HEK293 (cell line): ENCODE data around the gene ZNF462.

Experiments
- CTCF ChIA-PET: fragments of 350-600 bp; formaldehyde crosslinking; extraction: SDS; loops from one replicate; lab custom pipeline; 2021; ENCODE audit warnings: antibody characterized with exemption; lab: Yijun Ruan, JAX
- POLR2A ChIA-PET: fragments of 300-600 bp; formaldehyde crosslinking; extraction: SDS; loops from one replicate; lab custom pipeline; 2020; ENCODE audit warnings: antibody characterized with exemption, inconsistent platforms; lab: Yijun Ruan, JAX
- H3K27ac ChIP-seq: fragments of 200-500 bp; sonication (Bioruptor generic); 2 replicates; pipeline ENCODE4 v1.5.1; 2014; ENCODE audit warnings: low read depth, low read length, control low read depth, inconsistent platforms; ENCODE audit errors: extremely low read depth
- H3K36me3 ChIP-seq, 2 experiments: fragments of 200-500 bp in 1 of 2; sonication (Bioruptor generic) in 1 of 2; 1 replicate in 1 of 2; 2 replicates in 1 of 2; pipeline ENCODE4 v1.5.1; 2014 to 2017; ENCODE audit warnings: inconsistent platforms in 2 of 2, low read length in 2 of 2; ENCODE audit not compliant: control insufficient read depth in 2 of 2, insufficient read depth in 1 of 2
- H3K4me1 ChIP-seq: fragments of 200-500 bp; sonication (Bioruptor generic); 2 replicates; pipeline ENCODE4 v1.5.1; 2014; ENCODE audit warnings: mild to moderate bottlenecking, low read length, inconsistent platforms; ENCODE audit not compliant: control insufficient read depth, insufficient read depth
- H3K4me3 ChIP-seq: 2 replicates; pipeline ENCODE4 v1.5.1; 2011; ENCODE audit warnings: low read depth, mild to moderate bottlenecking, control low read depth, low read length, moderate library complexity
- H3K9me3 ChIP-seq: fragments of 200-500 bp; sonication (Bioruptor generic); 2 replicates; pipeline ENCODE4 v1.5.1; 2014; ENCODE audit warnings: low read depth, low read length, inconsistent platforms; ENCODE audit not compliant: control insufficient read depth, insufficient read depth
- GLIS1 ChIP-seq: fragments of 450-650 bp; formaldehyde crosslinking; IDR thresholded peaks from 2 replicates; pipeline ENCODE4 v1.5.1; 2016; ENCODE audit warnings: missing biosample characterization, missing genetic modification characterization
- MEIS1 ChIP-seq: sonication (generic); formaldehyde crosslinking; IDR thresholded peaks from 2 replicates; pipeline ENCODE4 v1.8.1; 2022; ENCODE audit warnings: missing genetic modification reagents, mild to moderate bottlenecking, borderline replicate concordance
- ZBTB1 ChIP-seq: fragments of 450-650 bp; formaldehyde crosslinking; IDR thresholded peaks from 2 replicates; pipeline ENCODE4 v1.5.1; 2016; ENCODE audit warnings: missing biosample characterization, missing genetic modification characterization
- ZBTB11 ChIP-seq: fragments of 450-650 bp; formaldehyde crosslinking; conservative IDR thresholded peaks from 2 replicates; pipeline ENCODE4 v1.5.1; 2016; ENCODE audit warnings: low read depth, missing biosample characterization, missing genetic modification characterization
- ZFP69B ChIP-seq: fragments of 450-650 bp; formaldehyde crosslinking; IDR thresholded peaks from 2 replicates; pipeline ENCODE4 v1.5.1; 2016; ENCODE audit warnings: missing biosample characterization, missing genetic modification characterization
- ZIC2 ChIP-seq: fragments of 450-650 bp; formaldehyde crosslinking; IDR thresholded peaks from 2 replicates; pipeline ENCODE4 v1.5.1; 2016; ENCODE audit warnings: missing biosample characterization, missing genetic modification characterization
- ZNF114 ChIP-seq: fragments of 450-650 bp; formaldehyde crosslinking; IDR thresholded peaks from 2 replicates; pipeline ENCODE4 v1.5.0; 2017; ENCODE audit warnings: missing biosample characterization, missing genetic modification characterization
- ZNF16 ChIP-seq: fragments of 450-650 bp; formaldehyde crosslinking; IDR thresholded peaks from 2 replicates; pipeline ENCODE4 v1.5.1; 2016; ENCODE audit warnings: low read depth, missing biosample characterization, missing genetic modification characterization
- ZNF184 ChIP-seq: fragments of 450-650 bp; IDR thresholded peaks from 2 replicates; pipeline ENCODE4 v1.5.1; 2018; ENCODE audit warnings: missing biosample characterization, mild to moderate bottlenecking, missing genetic modification characterization
- ZNF221 ChIP-seq: fragments of 450-650 bp; formaldehyde crosslinking; IDR thresholded peaks from 2 replicates; pipeline ENCODE4 v1.5.1; 2017; ENCODE audit warnings: missing biosample characterization, missing genetic modification characterization, borderline replicate concordance
- ZNF24 ChIP-seq: fragments of 450-650 bp; formaldehyde crosslinking; IDR thresholded peaks from 2 replicates; pipeline ENCODE4 v1.5.1; 2016; ENCODE audit warnings: missing biosample characterization, missing genetic modification characterization
- ZNF521 ChIP-seq: fragments of 450-650 bp; formaldehyde crosslinking; IDR thresholded peaks from 2 replicates; pipeline ENCODE4 v1.5.1; 2017; ENCODE audit warnings: missing biosample characterization, mild to moderate bottlenecking, missing genetic modification characterization
- ZNF701 ChIP-seq: fragments of 450-650 bp; formaldehyde crosslinking; IDR thresholded peaks from 2 replicates; pipeline ENCODE4 v1.5.1; 2016; ENCODE audit warnings: missing biosample characterization, missing genetic modification characterization
- ZNF776 ChIP-seq: fragments of 450-650 bp; formaldehyde crosslinking; IDR thresholded peaks from 2 replicates; pipeline ENCODE4 v1.5.0; 2017; ENCODE audit warnings: missing biosample characterization, missing genetic modification characterization, borderline replicate concordance
- ZSCAN18 ChIP-seq: fragments of 450-650 bp; formaldehyde crosslinking; IDR thresholded peaks from 2 replicates; pipeline ENCODE4 v1.5.1; 2016; ENCODE audit warnings: missing biosample characterization, missing genetic modification characterization
- ZSCAN23 ChIP-seq: fragments of 450-650 bp; formaldehyde crosslinking; IDR thresholded peaks from 2 replicates; pipeline ENCODE4 v1.5.1; 2016; ENCODE audit warnings: missing biosample characterization, missing genetic modification characterization
- TF ChIP-seq, protein P1 (sequence below): fragments of 450-650 bp; formaldehyde crosslinking; IDR thresholded peaks from 2 replicates; pipeline ENCODE4; 2016; ENCODE audit warnings: missing biosample characterization, missing genetic modification characterization
- TF ChIP-seq, protein P2 (sequence below): fragments of 450-650 bp; formaldehyde crosslinking; conservative IDR thresholded peaks from 2 replicates; pipeline ENCODE4 v1.5.1; 2016; ENCODE audit warnings: low read depth, missing biosample characterization, missing genetic modification characterization
- TF ChIP-seq, protein P3 (sequence below): fragments of 450-650 bp; formaldehyde crosslinking; IDR thresholded peaks from 2 replicates; pipeline ENCODE4 v1.5.1; 2016; ENCODE audit warnings: missing biosample characterization, missing genetic modification characterization, low read depth
- TF ChIP-seq, protein P4 (sequence below): fragments of 450-650 bp; formaldehyde crosslinking; IDR thresholded peaks from 2 replicates; pipeline ENCODE4 v1.5.1; 2016; ENCODE audit warnings: missing biosample characterization, missing genetic modification characterization

The ZNF462 gene

DNA sequence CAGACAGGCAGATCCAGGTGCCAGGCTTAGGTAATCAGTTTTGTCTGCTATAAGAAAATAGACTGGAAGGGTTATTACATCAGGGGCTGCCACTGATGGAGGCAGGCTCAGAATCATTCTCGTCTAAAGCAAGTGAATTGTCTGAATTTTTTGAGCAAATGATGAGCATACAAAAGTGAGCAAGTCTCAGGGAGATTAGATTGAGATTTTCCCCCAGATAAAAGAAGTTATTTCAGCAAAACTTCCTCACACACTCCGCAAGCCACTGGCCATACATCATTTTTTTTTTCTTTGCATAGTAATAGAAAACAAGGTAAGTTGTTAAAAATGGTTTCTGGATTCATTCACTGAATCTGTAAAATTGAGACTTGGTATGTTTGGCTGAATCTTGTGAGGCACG lies 52.9 kb downstream of the ZNF462 start:
- 0 out of 2 replicates have a peak, but pooled peaks cover 2% of the 10 kb centered on the region for H3K4me1 ChIP-seq

More for the DNA sequence above, 52.9 kb downstream of the ZNF462 start:
- Histone ChIP-seq H3K4me3 (no peak overlapping the region), H3K36me3 (no peaks in the 10 kb centered on the region), H3K9me3 (no peaks in the 10 kb centered on the region), H3K27ac (no peak overlapping the region)
- ChIA-PET CTCF (interaction anchor here (0.8 kb wide), 1 partner anchor 38 kb away, joined by 5 read pairs; no protein-coding TSS in a partner anchor), POLR2A (interaction anchor here (1.3 to 1.5 kb wide), 2 partner anchors 23 to 52 kb away, joined by 5 to 8 read pairs; no protein-coding TSS in a partner anchor)
- TF ChIP-seq, protein P1, sequence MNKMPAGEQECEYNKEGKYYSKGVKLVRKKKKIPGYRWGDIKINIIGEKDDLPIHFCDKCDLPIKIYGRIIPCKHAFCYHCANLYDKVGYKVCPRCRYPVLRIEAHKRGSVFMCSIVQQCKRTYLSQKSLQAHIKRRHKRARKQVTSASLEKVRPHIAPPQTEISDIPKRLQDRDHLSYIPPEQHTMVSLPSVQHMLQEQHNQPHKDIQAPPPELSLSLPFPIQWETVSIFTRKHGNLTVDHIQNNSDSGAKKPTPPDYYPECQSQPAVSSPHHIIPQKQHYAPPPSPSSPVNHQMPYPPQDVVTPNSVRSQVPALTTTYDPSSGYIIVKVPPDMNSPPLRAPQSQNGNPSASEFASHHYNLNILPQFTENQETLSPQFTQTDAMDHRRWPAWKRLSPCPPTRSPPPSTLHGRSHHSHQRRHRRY: no peak
- TF ChIP-seq ZNF24 (tag by site-specific recombination) (no peak), MEIS1 (CRISPR knock-in tag) (no peak), ZBTB1 (tag by site-specific recombination) (no peak), ZSCAN18 (tag by site-specific recombination) (no peak), ZNF701 (tag by site-specific recombination) (no peak), ZNF521 (no peak), ZBTB11 (tag by site-specific recombination) (no peak), ZFP69B (tag by site-specific recombination) (no peak), ZIC2 (no peak), ZSCAN23 (tag by site-specific recombination) (no peak), ZNF776 (no peak), GLIS1 (no peak), ZNF184 (tag by site-specific recombination) (no peak), ZNF221 (tag by site-specific recombination) (no peak), ZNF16 (tag by site-specific recombination) (no peak), ZNF114 (tag by site-specific recombination) (no peak)
- TF ChIP-seq, protein P2, sequence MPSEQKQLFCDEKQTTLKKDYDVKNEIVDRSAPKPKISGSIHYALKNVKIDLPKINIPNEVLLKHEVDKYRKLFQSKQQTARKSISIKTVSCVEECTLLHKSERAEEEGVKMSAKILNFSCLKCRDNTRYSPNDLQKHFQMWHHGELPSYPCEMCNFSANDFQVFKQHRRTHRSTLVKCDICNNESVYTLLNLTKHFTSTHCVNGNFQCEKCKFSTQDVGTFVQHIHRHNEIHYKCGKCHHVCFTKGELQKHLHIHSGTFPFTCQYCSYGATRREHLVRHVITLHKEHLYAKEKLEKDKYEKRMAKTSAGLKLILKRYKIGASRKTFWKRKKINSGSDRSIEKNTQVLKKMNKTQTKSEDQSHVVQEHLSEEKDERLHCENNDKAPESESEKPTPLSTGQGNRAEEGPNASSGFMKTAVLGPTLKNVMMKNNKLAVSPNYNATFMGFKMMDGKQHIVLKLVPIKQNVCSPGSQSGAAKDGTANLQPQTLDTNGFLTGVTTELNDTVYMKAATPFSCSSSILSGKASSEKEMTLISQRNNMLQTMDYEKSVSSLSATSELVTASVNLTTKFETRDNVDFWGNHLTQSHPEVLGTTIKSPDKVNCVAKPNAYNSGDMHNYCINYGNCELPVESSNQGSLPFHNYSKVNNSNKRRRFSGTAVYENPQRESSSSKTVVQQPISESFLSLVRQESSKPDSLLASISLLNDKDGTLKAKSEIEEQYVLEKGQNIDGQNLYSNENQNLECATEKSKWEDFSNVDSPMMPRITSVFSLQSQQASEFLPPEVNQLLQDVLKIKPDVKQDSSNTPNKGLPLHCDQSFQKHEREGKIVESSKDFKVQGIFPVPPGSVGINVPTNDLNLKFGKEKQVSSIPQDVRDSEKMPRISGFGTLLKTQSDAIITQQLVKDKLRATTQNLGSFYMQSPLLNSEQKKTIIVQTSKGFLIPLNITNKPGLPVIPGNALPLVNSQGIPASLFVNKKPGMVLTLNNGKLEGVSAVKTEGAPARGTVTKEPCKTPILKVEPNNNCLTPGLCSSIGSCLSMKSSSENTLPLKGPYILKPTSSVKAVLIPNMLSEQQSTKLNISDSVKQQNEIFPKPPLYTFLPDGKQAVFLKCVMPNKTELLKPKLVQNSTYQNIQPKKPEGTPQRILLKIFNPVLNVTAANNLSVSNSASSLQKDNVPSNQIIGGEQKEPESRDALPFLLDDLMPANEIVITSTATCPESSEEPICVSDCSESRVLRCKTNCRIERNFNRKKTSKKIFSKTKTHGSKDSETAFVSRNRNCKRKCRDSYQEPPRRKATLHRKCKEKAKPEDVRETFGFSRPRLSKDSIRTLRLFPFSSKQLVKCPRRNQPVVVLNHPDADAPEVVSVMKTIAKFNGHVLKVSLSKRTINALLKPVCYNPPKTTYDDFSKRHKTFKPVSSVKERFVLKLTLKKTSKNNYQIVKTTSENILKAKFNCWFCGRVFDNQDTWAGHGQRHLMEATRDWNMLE: no peak
- TF ChIP-seq, protein P3, sequence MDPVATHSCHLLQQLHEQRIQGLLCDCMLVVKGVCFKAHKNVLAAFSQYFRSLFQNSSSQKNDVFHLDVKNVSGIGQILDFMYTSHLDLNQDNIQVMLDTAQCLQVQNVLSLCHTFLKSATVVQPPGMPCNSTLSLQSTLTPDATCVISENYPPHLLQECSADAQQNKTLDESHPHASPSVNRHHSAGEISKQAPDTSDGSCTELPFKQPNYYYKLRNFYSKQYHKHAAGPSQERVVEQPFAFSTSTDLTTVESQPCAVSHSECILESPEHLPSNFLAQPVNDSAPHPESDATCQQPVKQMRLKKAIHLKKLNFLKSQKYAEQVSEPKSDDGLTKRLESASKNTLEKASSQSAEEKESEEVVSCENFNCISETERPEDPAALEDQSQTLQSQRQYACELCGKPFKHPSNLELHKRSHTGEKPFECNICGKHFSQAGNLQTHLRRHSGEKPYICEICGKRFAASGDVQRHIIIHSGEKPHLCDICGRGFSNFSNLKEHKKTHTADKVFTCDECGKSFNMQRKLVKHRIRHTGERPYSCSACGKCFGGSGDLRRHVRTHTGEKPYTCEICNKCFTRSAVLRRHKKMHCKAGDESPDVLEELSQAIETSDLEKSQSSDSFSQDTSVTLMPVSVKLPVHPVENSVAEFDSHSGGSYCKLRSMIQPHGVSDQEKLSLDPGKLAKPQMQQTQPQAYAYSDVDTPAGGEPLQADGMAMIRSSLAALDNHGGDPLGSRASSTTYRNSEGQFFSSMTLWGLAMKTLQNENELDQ: no peak
- TF ChIP-seq, protein P4, sequence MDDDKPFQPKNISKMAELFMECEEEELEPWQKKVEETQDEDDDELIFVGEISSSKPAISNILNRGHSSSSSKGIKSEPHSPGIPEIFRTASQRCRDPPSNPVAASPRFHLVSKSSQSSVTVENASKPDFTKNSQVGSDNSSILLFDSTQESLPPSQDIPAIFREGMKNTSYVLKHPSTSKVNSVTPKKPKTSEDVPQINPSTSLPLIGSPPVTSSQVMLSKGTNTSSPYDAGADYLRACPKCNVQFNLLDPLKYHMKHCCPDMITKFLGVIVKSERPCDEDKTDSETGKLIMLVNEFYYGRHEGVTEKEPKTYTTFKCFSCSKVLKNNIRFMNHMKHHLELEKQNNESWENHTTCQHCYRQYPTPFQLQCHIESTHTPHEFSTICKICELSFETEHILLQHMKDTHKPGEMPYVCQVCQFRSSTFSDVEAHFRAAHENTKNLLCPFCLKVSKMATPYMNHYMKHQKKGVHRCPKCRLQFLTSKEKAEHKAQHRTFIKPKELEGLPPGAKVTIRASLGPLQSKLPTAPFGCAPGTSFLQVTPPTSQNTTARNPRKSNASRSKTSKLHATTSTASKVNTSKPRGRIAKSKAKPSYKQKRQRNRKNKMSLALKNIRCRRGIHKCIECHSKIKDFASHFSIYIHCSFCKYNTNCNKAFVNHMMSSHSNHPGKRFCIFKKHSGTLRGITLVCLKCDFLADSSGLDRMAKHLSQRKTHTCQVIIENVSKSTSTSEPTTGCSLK (tag by site-specific recombination): no peak
